Measurements from ENCODE around the gene HCK.

DNA sequence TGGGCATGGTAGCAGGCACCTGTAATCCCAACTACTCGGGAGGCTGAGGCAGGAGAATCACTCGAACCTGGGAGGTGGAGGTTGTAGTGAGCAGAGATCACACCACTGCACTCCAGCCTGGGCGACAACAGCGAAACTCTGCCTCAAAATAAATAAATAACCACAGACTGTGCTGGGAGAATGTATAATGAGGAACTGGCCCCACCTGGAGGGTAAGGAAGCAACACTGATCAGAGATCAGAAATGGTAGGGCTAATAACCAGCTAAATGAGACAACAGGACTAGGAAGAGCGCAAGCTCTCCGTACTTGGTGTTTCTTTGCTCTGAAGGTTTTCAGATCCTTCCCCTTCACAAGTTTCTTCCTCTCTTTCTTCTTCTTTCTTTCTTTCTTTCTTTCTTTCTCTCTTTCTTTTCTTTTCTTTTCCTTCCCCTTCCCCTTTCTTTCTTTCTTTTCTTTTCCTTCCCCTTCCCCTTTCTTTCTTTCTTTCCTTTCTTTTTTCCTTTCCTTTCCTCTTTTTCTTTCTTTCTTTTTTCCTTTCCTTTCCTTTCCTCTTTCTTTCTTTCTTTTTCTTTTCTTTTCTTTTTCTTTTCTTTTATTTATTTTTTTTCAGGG lies 27.3 kb upstream of the HCK start:
- TF ChIP-seq, protein P1, sequence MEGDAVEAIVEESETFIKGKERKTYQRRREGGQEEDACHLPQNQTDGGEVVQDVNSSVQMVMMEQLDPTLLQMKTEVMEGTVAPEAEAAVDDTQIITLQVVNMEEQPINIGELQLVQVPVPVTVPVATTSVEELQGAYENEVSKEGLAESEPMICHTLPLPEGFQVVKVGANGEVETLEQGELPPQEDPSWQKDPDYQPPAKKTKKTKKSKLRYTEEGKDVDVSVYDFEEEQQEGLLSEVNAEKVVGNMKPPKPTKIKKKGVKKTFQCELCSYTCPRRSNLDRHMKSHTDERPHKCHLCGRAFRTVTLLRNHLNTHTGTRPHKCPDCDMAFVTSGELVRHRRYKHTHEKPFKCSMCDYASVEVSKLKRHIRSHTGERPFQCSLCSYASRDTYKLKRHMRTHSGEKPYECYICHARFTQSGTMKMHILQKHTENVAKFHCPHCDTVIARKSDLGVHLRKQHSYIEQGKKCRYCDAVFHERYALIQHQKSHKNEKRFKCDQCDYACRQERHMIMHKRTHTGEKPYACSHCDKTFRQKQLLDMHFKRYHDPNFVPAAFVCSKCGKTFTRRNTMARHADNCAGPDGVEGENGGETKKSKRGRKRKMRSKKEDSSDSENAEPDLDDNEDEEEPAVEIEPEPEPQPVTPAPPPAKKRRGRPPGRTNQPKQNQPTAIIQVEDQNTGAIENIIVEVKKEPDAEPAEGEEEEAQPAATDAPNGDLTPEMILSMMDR (conservative IDR thresholded peaks at IDR 0.05; ENCODE audit: low read depth, low read length), result no peak
- TF ChIP-seq EZH2phosphoT487 (IDR thresholded peaks at IDR 0.05; ENCODE audit: borderline replicate concordance, low read length), result no peak

Data from PC-3 (cell line).